Activated T-cell treated with anti-CD3 and anti-CD28 coated beads for 24 hours (primary cell): ENCODE data around the gene RASSF7.

ENCODE experiments used
- DNase-seq: peaks from one replicate; pipeline ENCODE4 v3.0.0-alpha.2; 2020; ENCODE audit warnings: low read depth

Gene RASSF7

DNA sequence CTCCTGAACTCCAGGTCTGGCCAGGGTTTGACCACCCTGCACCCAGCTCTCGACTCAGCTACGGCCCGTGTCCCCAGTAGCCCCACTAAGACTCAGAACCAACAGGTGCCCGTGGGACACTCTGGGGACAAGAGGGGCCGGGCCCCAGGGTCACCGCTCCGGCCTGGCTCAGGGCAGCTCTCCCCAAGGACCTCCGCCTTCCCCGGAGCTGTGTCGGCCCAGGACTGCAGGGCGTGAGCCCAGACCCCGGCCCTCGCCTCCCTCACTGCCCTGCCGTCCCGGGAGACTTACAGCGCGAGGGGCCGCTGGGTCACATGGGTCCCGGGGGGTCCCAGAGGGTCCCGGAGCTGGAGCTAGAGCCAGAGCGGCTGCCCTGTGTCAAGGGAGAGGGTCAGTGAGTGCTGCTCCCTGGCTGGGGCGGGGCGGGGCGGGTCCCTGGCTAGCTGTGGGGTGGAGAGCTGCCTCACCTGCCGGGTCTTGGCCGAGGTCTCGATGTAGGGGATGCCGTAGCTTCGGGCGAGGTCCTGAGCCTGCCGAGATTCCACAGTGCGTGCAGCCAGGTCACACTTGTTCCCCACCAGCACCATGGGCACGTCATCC lies 27.7 kb upstream of the RASSF7 start:
- DNase-seq, result no peak

DNA sequence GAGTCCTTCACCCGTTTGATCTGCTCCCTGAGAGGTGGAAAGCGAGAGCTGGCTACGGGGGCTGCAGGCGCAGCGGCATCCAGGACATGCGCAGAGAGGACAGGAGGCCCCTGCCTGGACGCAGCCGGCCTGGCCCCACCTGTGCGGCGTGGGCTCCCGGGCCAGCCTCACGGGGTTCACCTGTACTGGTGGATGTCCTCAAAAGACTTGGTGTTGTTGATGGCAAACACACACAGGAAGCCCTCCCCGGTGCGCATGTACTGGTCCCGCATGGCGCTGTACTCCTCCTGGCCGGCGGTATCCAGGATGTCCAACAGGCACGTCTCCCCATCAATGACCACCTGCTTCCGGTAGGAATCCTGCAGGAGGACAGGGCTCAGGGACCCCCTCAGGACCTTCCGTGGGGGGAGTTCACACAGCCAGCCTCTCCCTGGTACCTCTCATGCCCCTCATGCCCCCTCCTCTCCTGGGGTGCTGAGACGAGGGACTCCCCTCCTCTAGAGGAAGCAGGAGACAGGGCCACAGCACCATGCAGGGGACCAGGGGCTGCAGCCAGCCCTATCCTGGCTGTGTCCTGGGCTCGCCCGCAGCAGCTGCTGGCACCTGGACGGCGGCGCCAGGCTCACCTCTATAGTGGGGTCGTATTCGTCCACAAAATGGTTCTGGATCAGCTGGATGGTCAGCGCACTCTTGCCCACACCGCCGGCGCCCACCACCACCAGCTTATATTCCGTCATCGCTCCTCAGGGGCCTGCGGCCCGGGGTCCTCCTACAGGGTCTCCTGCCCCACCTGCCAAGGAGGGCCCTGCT lies 27.0 kb upstream of the RASSF7 start:
- no peak for DNase-seq

DNA sequence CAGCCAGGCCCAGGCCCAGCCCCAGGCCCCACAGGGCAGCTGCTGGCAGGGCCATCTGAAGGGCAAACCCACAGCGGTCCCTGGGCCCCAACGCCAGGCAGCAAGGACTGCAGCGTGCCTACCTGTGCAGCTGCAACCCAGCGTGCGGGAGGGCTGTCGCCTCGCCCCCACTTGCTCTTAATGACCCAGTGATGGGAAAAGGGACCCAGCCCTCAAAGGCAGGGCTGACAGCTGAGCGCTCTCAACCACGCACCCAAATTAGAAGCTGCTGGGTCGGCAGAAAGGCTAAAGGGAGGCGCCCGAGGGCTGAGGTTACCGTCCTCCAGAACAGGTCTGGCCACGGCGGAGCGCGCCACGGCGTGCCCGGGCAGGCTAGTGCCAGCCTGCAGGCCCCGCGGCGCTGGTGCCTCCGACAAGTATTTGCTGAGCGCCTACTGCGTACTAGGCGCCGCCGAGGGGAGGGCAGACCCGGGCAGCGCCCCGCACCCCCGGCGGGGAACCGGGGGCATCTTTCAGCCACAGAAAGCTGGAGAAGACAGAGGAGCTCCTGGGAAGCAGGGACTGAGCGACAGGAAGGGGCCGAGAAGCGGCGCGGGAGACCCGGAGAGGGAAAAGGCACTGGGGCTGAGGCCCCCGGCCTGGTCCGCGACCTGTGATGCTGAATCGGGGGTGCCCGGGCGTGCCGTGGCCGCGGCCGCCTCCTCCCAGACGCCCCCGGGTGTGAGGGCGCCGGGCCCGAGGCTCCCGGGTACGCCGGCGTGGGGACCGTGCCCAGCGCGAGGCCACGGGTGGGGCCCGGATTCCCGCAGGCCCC lies 26.2 kb upstream of the RASSF7 start:
- DNase-seq, result no peak

DNA sequence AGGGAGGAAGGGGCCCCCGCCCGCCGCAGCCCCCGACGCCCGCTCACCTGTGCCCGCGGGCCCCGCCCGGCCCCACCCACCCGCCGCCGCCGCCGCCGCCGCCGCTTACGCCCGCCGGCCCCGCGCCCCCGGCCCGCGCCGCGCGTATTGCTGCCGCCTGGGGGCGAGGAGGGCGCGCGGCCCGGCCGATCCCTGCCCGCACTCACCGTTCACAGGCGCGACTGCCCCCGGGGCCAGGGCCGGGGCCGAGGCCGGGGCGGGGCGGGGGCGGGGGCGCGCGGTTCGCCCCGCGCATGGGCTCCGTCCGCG lies 25.6 kb upstream of the RASSF7 start:
- DNase-seq, result no peak

DNA sequence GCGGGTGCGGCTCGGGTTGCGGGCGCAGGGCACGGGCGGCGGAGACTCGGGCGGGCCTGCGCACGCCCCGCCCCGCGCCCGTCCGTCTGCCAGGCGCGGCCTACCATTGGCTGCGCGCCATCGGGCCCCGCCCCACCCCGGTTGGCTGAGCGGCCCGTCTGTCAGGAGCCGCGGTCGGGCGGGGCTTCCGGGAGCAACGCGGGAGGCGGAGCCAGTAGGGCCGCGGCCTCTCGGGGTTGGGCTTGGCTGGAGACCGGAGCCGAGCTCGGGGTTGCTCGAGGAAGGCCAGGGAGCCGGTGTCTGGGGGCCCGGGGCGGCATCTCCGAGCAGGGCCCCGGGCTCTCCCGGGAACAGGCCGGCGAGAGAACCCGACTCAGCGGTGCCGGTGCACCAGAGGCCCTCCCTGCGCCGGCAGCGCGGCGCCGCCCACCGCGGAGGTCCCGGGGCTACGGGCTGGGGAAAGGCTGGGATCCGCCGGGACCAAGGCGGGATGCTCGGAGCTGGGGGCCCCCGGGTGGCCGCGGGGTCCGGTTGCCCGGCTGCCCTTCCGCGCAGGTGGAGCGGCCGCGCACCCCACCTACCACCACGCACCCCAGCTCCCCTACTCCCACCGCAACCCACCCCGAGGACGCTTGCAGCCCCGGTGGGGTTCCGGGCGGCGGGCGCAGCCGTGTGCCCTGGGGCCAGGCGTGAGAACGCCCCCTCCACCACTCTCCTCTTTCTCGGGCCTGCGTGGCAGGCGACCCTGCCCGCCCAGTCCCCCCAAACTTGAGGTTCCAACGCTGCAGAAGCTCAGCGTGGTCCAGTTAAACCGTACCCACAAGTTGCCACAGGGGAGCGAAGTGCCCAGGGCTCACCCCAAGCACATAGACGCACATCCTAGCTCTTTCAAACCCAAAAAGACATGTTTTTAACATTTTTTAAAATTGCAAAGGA lies 25.0 kb upstream of the RASSF7 start, which contains the start of gene HRAS:
TSS of gene HRAS (minus strand) at position 58 of the 936 bp plus-strand sequence.
- DNase-seq, result peak; percentile 95

DNA sequence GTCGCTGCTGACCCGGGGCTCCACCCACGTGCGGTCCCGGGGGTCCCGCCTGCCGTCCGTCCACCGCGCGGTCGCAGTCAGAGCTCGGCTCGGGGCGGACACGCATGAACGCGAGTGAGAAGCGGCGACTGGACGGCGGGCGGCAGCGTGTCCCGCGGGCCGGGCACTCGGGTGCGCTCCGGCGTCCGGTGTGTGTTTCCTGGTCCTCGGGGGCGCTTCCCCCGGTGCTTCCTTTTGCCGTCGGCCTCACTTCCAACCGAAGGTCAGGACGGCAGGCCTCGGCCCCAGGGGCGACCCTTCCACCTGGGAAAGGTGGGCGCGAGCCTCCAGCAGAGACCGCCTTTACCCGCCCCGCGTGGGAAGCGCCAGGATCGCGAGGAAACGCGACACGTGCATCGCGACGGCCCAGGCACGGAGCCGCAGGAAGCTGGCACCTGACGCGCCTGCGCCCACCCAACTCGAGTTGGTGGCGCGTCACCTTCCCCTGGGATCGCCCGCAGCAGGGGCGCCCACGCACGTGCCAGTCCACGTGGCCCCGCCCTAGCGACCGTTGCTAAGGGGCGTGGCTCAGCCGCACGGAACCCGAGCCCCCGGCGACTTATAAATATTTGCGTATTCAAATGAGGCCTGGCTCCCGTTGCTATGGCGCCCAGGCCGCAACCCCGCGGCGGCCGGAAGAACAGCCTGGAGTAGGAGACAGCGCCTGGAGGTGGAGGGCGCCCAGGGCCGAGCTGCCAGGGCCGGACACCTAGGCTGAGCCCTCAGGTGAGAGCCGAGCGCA lies 23.7 kb upstream of the RASSF7 start, which contains the start of gene LRRC56:
TSS of gene LRRC56 (plus strand) at position 687 of the 781 bp plus-strand sequence. CDS start 3,158 bp downstream, outside the sequence.
- peak; percentile 89 for DNase-seq

DNA sequence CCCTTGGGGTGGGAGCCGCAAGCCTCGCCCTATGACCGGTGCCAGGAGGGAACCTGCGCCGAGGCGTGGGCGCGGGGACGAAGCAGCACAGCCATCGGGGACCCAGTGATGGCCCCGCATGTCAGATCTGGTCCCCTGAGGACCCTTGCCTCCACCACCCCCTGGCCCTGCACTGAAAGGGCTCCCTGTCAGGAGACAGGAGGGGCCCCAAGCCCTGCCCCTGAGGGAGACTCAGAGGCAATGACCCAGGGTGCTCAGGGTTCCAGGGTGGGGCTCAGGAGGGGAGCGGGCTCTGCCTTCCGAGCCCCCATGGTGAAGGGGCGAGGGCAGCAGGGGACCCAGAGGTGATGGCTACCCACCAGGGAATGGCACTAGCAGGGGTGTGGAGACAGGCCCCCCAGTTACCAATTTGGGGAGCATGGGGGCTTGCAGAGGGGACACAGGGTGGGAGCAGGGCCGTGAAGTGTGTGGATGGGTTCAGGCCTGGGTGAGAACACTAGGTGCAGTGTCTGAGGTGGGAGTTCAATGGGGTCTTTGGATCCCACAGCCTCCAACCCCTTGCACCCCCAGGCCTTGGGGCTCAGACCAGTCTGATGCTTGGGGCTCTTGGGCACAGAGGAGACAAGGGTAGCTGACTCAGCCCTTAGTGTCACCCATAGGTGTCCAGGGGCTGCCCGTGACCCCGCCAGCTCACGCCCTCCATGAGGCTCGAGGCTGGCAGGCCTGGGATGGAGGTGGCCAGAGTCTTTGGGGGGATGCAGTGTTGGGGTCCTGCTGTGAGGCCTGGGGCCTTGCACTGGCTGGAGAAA lies 22.9 kb upstream of the RASSF7 start:
- no peak for DNase-seq

DNA sequence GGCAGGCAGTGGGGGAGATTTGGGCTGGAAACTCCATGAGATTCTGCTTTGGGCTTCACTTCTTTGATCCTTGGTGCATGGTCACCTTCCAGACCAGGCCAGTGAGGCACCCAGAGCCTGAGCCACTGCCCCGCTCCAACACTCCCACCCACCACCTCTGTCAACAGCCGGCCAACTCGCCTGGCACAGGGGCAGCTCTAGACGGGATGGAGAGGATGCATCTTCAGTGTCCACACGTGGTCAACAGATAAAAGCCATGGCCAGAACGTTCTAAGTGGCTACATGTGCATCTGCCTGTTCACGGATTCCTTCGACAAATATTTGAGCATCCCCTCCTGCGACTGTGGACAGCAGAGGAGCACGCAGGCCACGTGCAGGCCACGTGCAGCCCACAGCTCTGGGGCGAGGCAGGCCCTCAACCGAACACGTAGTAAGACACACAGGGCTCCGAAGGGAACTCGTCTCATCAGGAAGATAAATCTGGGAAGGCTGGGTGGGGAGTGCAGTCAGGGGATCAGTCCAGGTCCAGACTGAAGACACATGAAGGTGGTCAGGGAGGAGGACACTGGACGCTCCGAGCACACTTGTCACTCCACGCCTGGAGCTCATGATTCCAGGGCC lies 22.2 kb upstream of the RASSF7 start:
- no peak for DNase-seq

DNA sequence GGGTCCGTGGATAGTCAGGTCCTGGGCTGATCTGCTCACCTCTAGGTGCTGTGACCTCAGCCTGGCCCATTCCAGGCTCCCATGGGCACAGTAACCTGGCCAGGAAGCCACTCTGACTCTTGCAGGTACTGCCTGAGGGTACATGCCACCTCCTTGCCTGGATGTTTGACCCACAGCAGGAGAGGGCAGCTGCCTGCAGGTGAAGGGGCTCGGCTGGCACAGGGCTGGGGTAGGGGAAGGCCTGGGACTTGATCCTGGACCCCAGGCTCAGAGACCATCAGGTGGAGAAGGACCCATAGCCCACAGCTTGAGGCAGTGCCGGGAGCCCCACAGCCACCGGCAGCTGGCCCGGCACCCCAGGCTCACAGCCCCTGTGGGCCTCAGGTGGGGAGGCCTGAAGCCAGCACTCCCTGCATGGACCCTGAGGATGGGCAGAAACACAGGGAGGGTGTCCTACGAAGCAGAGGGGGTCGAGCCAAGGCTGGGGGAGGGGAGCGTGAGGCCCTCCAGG lies 20.7 kb upstream of the RASSF7 start:
- no peak for DNase-seq

DNA sequence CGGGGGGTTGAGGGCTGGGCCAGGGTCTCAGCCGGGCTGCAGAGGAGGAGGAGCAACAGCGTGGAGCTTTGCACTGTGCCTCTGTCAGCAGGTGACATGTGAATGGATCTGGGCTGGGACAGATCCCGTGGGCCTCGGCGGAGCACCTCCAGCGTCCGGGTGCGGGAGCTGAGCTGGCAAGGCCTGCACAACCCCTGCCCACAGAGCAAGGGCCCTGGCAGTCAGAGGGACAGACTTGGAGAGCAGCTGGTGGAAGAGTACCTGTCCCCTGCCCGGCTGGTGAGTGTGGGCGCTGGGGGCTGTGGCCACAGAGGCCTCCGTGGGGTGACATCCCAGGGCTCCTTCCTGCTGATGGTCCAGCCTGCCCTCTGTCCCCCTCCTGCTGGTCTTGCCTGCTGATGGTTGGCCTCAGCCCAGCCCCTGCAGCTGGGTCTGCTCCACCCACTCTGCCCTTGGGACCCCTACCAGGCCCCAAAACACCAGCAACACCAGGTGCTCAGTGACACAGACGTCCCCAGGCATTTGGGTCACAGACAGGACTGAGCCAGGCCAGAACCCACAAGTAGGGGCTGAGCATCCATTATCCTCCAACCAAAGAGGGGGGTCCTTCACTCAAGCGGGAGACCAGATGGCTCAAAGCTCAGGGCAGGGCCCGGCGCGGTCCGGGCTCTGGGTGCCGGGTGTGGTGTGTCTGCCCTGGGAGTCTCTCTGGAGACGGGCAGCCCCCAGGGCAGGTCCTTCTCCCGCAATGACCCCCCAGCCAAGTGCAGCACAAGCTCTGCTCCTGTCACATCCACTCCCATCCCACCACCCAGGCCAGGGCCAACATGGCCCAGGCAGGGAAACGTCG lies 20.0 kb upstream of the RASSF7 start:
- DNase-seq, result no peak

DNA sequence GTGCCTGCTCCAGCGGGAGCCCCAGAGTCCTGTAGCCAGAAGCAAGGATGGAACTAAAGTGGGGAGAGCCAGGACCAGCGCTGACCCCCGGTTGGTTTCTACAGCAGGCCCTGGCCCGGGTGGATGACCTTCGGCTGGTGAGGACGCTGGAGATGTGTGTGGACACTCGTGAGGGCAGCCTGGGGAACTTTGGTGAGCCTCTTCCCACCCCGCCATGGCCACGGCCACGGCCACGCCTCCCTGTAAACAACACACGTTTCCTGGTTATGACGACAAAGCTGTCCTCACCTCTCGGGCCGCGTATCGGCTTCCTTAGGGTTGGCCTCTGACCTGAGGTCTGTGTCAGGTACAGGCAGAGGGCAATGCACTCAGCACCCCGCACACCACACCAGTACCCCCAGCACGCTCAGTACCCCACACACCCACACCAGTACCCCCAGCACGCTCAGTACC lies 19.3 kb upstream of the RASSF7 start:
- no peak for DNase-seq

DNA sequence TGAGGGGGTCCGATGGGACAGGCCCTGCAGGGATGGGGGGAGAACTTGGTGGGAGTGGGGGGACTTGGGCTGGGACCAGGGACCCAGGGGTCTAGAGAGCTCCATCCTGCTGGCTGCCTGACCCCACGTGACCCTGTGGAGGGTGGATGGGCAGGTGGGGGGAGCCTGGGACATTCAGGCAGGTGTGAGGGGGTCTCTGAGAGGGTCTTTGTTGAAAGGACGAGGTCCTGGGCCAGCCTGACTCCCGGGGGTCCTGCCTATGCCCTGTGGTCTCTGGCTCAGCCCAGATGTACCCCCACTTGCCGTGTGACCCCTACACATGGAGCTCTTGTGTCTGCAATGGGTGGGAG lies 16.0 kb upstream of the RASSF7 start:
- no peak for DNase-seq

DNA sequence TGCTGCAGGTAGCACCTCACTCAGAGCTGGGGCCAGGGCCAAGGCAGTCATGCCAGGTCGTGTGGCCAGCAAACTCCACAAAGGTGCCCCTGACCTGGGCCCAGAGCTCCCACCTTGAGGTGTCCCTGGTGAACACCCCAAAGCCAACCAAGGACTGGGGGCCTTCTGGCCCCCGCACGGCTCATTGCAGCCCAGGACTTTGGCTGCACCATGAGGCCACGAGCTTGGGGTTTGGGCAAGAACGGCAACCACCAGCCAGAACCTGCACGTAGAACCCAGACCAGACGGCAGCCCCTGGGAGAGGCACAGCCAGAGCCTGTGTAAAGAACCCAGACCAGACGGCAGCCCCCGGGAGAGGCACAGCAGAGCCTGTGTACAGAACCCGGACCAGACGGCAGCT lies 15.6 kb upstream of the RASSF7 start:
- DNase-seq, result no peak

DNA sequence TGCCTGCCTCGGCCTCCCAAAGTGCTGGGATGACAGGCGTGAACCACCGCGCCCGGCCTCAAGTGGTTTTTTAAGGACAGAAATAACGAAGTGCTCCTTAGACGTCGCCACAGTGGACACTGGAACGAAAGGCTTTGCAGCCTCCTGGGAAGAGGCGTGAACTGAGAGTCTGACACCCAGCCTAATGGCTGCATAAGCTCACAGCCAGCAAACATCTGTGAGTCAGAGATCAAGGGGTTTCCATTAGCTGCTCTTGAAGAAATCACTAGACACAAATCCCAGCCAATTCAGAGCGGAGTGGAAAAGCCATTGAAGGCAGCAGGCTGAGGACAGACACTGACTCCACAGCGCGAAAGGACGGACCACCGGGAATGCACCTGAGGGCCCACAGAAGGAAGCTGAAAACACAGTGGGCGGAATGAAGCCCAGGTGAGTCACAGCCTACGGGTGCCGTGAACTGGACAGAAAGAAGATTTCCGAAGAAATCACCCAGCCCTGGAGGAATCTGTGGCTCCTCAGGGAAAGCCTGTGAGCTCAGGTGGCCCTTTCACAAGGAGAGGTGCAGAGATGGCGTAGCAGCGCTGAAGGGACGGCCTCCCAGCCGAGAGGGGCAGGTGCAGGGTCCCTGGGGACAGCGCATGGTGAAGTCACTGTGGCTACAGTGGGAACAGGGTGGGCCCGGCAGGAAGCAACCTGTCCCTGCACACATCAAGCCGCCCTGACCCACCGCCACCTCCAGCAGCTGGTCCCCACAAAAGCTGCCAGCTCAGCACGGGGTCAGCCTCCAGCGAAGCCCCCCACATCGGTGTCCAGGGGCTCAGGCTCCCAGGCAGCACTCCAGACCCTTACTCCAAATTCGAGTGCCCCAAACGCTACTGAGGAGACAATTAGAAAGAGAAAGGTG lies 11.8 kb upstream of the RASSF7 start:
- DNase-seq, result no peak

DNA sequence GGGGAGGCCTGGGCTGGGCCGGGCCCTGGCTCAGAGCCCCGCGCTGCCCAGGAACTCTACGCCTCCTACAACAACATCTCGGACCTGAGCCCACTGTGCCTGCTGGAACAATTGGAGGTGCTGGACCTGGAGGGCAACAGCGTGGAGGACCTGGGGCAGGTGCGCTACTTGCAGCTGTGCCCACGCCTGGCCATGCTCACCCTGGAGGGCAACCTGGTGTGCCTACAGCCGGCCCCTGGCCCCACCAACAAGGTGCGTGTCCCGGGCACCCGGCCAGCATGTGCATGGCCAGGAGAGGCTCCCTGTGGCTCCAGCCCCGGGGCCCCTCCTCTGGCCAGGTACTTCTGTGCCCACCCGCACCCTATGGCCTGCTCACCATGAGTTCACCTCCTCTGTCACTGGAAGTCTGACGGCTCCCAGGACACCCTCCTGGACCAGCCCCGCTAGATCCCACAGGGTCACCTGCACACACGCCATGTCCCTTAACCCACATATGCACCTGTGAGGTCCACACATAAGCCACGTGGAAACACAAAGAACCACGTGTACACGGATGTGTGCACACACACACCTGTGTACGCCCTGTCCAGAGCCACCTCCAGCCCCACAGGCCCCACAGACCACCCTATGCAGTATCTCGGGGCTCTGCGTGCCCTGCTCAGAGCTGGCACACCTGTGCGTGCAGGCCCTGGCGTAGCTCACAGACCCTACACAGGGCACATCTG lies 10.6 kb upstream of the RASSF7 start:
- no peak for DNase-seq

DNA sequence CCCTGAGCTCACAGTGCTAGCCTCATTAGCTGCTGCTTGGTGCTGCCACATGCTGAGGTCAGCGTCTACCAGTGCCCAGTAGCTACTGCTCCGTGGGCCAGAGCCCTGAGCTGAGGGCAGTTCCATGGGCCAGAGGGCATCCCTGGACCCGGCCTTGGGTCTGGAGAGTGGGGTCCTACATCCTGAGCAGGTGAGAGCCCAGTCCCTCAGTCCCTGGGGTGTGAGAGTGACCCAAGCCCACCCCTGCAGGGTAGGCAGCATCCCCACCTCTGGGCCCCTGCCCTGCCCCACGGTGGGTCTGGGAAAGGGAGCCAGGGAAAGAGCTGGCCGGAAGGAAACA lies 10.1 kb upstream of the RASSF7 start:
- no peak for DNase-seq

DNA sequence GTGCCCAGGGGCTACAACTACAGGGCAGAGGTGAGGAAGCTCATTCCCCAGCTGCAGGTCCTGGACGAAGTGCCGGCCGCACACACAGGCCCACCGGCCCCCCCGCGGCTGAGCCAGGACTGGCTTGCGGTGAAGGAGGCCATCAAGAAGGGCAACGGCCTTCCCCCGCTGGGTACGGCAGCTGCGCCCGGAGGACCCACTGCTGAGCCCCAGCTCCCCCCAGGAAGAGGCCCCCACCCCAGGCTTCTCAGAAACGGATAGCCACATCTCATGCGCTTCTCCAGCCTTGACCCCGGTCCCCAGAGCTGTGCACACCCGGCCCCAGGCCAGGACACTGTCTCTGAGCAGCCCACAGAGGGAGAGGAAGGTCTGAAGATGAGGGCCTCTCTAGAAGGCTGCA lies 9.6 kb upstream of the RASSF7 start:
- DNase-seq, result no peak
